NCI-H226 (cell line): ENCODE measurements around the gene SMAD3.

Source experiments
- DNase-seq: peaks from one replicate; pipeline ENCODE4 v3.0.0-alpha.2; 2015

The SMAD3 gene

DNA sequence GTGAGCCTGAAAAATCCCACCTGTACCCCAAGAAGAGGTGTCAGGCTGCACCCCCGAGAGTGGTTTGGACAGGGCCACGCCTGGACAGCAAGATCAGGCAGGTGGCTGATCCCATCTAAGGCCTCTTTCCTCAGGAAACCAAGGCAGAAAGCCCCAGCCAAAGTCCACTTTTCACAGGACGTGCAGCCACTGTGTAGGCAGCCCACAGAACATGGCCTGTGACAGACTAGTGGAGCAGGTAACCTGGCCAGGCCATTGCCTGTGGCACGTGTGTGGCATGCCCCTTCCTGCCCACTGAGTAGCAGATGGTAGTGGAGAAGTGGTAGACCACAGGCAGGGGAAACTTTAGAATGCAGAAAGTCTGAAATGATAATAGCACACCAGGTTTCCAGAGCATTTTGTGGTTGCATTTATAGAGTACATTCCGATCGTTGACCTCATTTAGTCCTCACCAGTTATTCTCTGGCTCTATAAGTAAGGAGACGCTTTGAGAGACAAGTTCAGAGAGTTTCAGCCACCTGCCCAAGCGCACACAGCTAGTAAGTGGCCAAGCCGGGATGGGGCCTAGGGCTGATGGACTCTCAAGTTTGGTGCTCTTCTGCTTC lies 120.3 kb downstream of the SMAD3 start:
- DNase-seq: no peak

DNA sequence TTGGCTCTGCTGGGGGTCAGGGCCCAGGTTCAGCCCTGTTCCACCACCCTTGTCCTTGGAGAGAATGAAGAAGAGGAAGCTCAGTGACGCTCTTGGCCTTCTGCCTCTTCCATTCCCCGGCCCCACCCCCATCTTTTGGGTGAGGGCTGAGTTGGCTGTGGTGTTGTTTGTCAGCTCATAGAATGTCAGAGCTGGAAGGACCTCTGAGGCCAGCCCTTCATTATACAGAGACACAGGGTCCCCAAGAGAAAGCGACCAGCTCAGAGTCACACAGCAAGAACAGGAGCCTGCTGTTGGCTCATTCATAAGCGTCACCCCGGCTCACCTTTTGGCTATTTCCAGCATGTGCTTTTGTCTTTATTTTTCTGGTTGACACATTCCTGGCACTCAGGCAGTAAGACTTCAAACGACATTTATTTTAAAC lies 120.8 kb downstream of the SMAD3 start:
- no peak for DNase-seq

DNA sequence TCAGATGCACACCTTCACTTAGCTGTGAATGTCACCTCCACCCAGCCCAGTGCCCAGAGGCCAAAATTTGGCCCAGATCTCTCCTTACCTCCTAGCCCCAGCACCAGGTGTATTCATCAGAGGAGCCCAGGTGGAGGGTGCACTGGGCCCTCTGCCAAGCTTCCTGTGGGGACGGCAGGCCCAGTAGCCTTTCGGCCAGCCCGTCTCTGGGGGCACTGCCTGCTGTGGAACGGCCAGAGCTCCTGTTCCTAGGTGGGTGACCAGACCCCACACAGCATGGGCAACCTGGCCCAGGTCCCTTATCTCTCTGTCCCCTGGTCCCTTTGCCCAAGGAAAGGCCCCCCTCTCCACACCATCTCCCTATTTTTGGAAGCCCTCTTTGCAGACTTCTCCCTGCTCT lies 121.3 kb downstream of the SMAD3 start:
- DNase-seq: no peak

DNA sequence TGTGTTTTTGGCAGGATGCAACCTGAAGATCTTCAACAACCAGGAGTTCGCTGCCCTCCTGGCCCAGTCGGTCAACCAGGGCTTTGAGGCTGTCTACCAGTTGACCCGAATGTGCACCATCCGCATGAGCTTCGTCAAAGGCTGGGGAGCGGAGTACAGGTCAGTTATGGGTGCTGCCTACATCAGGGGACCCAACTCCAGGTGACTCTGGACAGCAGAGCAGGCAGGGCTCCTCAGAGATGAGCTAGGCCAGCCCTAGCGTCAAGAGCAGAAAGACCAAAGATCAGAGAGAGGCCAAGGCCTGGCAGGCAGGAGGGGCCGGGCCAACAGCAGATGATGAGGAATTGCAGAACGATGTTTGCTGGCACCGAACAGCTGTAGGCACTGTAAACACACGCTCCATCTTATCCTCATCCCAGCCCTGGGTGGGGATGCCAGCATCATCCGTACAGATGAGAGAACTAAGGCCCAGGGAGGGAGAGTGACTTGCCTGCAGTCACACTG lies 122.0 kb downstream of the SMAD3 start:
- no peak for DNase-seq

DNA sequence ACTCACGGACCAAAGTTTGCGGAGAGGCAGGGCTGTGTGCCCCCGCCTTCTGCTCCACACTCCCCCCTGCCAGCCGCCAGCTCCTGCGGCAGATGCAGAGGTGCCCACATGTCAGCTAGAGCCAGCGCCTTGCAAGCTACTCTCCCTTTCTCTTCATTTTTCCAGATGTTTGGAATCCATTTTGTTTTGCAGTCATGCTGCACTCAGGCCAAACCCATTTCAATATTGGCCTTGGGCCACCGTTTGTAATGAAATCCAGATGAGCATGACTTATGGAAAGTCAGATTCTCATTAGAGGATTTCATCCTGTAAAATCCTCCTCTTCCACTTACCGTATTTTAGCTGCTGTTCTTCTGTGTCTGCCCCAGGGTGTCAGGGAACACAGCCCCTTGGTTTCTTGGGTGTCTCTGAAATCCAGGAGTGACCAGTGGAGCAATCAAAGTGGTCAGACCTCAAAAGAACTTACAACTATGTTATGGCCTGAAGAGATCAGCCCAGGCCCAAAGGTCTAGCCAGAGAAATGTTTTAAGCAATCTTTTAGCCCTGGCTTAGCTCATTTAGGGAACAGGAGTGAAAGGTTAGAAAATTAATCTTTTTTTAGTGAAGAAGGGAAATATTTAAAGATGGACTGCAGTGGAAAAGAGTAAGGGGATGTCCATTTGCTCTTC lies 123.3 kb downstream of the SMAD3 start:
- DNase-seq: no peak

DNA sequence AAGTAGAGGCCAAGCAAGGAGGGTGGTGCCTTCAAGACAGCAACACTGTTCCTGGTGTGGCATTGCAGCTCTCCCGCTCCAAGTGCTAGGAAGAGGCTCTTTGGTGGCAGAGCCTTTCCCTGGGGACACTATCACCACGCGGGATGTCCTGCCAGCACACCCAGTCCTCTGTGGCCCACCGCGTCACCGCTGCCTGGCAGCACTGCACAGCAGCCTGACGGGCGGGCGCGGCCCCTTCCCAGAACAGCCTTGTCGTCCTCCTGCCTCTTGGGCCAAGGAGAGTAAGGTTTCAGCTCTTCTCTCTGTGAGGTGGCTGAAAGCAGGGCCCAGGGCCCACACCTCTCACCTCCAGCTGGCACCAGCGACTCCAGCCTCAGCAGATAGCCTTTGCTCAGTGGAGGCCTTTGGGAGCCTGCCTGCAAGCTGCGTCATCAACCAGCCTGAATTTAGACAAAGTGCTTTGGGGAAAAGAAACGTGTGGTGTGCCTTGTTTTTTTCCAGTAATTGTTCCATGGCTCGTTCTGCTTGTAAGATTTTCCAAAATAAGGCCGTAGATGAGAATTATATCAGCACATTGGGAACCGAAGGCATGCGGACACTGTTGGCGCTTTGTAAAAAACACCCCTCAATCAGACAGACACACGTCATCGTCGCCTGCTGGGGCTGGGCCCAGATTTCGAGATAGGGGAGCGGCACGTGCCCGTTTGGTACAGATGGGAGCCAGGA lies 124.1 kb downstream of the SMAD3 start:
- no peak for DNase-seq

DNA sequence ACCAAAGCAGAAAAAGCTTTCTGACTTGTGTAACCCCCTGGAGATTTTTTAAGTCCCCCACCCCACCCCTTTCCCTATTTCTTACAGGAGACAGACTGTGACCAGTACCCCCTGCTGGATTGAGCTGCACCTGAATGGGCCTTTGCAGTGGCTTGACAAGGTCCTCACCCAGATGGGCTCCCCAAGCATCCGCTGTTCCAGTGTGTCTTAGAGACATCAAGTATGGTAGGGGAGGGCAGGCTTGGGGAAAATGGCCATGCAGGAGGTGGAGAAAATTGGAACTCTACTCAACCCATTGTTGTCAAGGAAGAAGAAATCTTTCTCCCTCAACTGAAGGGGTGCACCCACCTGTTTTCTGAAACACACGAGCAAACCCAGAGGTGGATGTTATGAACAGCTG lies 124.9 kb downstream of the SMAD3 start:
- no peak for DNase-seq

DNA sequence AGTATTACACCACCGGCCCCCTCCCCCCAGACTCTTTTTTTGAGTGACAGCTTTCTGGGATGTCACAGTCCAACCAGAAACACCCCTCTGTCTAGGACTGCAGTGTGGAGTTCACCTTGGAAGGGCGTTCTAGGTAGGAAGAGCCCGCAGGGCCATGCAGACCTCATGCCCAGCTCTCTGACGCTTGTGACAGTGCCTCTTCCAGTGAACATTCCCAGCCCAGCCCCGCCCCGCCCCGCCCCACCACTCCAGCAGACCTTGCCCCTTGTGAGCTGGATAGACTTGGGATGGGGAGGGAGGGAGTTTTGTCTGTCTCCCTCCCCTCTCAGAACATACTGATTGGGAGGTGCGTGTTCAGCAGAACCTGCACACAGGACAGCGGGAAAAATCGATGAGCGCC lies 125.4 kb downstream of the SMAD3 start:
- no peak for DNase-seq

DNA sequence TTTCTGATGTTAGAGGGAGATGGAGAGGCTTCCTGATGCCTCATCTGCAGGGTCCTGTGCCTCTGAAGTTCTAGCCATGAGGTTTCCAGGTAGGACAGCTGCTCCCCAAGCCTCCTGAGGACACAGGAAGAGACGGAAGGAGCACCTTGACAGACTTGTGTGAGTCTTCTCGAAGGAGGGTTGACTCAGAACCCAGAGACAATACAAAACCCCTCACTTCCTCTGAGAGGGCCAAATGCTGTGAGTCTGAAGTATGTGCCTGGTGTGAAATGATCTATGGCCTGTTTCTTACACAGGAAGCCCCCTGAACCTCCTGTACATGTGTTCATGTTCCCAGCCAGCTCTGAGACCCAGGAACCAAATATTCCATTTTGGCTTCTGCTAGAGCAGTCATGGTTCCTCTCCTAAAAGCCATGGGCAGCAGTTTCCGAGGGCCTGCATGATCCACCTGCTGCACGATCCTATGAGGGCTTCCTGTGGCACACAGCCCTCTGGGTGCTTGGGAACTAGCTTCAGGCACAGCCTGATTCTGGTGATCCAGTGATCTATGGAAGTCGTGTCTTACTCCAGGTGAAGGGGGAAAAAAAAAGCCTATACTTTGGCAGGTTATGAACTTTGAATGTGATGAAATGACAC lies 126.9 kb downstream of the SMAD3 start:
- DNase-seq: no peak

DNA sequence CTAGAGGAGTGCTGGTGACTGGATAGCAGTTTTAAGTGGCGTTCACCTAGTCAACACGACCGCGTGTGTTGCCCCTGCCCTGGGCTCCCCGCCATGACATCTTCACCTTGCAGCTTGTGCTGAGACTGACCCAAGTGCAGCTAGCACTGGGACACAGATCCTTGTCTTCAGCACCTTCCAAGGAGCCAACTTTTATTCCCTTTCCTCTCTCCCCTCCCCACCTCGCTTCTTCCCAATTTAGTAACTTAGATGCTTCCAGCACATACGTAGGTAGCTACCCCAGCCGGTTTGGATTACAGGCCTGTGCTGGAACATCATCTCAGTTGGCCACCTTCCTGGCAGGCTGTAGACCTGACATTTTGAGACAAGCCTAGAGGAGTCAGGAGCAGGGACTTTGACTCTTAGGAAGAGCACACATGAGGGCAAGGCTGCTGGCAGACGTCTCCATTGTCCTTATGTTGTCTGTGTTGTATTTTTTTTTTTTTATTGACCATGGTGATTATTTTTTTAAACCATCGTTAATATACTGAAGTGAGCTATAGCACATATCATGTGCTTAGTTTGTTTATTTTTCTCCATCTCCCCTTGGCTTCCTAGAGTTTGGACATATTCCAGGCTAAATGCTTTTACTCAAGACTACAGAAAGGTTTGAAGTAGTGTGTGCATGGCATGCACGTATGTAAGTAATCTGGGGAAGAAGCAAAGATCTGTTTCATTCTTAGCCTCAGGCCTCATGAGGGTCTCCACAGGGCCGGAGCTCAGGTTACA lies 128.0 kb downstream of the SMAD3 start:
- DNase-seq: no peak

DNA sequence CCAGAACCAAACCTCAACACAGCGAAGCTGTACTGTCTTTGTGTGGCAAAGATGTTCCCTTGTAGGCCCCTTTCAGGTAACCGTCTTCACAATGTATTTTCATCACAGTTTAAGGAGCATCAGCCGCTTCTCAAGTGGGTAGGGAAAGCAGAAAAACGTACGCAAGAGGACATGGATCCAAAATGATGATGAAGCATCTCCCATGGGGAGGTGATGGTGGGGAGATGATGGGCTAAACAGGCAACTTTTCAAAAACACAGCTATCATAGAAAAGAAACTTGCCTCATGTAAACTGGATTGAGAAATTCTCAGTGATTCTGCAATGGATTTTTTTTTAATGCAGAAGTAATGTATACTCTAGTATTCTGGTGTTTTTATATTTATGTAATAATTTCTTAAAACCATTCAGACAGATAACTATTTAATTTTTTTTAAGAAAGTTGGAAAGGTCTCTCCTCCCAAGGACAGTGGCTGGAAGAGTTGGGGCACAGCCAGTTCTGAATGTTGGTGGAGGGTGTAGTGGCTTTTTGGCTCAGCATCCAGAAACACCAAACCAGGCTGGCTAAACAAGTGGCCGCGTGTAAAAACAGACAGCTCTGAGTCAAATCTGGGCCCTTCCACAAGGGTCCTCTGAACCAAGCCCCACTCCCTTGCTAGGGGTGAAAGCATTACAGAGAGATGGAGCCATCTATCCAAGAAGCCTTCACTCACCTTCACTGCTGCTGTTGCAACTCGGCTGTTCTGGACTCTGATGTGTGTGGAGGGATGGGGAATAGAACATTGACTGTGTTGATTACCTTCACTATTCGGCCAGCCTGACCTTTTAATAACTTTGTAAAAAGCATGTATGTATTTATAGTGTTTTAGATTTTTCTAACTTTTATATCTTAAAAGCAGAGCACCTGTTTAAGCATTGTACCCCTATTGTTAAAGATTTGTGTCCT lies 129.0 kb downstream of the SMAD3 start:
- DNase-seq: no peak

DNA sequence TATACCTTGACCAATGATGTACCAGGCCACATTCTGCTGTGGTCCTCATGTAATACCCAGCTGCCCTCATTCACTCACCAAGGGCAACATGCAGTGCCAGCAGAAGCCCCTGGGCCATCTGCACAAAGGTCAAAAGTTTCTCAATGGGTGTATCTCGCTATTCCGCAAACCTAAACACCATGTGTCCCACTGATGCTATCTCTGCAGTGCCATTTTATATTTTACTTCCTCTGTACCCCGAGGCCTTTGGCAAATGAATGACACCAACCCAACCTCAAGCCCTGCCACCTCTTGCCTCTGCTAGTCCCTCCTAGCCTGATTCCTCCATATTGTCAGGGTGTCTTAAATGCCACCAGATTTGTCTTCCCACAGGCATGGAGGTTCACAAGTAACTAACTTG lies 129.9 kb downstream of the SMAD3 start:
- no peak for DNase-seq

DNA sequence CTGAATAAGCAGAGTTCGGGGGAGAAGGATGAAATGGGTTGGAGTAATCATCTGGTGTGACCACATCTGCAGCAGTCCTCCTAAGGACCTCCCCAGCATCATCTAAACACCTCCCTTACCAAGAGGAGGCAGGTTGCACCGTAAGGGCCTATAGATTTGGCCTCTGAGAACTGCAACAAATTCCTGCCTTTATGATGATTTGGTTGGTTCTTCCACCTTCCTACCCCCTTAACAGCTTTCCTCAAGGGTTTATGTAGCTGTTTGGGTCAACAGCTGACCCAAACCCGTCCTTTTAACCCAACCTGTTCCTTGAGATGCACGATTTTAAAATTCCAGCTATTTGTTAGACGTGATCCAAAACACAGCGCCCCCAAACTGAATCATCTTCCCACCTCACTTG lies 130.8 kb downstream of the SMAD3 start:
- no peak for DNase-seq

DNA sequence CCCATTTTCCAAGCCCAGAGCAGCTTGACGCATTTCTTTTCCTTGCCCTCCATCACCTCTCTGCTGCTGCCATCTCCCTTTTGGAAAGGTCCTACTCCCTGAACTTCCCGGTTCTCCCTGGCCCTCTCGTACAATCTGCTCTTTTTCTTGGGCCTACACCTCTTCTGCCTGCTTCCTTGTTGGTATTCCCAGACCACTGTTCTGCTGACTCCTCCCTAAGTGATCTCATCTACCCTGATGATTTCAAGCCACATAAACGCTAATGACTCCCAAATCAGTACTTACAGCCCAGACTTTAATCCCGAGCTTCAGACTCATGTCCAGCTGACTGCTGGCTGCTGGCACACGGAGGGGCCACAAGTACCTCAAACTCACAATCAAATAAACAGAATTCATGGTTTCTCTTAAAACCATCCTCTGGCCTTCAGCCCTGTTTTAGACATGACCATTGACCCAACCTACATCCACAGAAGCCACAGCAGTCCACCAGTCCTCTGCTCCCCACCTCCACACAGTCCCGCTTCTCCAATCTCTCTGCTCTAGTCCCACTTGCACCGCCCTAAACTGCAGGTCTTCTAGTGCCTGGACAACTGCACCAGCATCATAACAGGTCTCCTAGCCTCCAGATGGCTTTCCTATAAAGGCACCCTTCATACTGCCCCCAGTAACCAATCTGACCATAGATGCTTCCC lies 131.4 kb downstream of the SMAD3 start:
- DNase-seq: peak; percentile 80

DNA sequence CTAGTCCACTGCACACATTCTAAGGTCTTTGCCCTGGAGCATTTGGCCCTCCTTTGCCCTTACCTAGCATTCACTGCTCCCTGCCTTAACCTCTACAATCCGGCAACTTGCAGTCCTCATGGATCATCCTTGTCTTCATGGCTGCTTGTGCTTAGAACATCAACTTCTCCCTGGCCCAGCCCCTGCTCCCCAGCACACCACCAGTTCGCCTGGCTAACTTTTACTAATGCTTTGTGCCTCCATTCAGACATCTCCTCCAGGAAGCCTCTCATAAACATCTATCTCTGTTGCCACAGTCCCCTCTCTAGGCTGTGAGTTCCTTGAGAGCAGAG lies 131.9 kb downstream of the SMAD3 start:
- no peak for DNase-seq

DNA sequence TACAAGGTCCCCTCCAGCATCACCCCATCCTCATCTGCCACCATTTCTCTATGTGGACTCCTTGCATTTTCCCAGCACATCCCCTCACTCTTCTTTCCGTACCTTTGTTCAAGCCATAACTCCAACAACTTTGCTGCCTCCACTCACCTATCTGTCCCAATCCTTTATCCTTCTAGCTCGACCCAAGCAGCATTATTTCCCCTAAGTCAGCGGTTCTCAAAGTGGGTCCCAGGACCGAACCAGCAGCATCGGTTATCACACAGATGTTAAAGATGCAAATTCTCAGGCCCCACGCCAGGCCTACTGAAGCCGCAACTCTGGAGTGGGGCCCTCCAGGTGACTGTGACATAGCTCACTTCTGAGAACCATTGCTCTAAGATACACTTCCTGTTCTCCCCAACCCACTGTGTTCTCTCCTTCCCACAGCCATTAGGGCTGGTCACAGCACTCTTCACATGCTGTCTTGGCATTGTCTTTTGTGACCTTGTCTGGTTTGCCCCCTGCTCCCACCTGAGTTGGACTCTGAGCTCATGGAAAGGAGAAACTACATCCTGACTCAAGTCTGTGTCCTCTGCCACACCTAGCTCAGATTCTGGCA lies 132.9 kb downstream of the SMAD3 start:
- DNase-seq: no peak

DNA sequence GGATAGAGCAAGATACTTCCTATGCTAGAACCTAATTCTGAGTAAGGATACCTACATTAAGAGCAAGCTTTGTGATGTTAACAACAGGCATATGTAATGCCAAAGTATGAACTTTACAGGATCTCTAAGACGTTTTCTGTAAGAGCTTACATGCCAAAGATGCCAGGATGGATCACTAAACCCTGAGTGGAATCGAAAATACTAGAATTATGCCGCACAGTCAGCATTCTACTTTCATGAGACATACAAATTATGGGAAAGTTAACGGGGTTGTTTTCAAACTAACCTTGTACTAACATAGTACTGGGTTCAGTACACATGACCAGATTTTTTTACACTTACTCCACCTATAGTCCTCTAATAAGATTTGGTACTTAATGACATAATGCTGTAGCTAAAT lies 134.0 kb downstream of the SMAD3 start:
- DNase-seq: no peak

DNA sequence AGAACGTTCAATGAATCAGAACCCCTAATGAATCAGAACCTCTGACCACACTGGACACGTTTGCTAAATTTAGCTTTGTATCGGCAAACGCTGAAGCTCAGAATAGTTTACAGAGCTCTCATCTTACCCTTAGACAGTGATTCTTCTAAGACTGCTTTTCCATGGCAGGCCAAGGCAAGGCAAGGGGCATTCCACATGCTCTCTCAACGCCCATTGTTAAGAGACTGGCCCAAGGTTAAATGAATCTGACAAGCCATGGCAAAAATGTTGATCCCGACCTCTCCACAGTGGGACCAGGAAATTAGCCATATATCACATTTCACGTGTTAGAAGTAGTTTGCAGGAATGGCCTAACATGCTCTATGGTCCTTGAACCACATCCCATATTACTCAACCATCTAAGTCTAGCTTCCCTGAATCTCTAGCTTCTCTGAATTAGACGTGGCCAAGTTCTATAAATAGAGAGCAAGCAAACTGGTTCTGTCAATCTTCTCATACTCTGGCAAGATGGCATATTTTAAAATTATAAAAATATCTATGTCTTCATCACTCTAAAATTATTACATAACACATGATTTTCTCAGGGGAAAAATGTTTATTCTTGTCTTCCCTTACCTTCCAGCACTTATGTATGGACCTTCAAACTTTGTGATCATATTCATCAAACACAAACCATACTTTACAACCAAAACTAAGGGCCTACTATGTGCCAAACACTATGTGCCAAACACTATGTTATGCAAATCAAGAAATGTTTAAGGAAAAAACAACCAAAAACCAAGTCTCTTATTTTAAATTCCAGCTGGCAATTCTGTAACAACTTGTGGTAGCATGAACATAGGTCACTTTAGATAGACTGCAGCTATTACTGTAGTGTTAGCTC lies 134.7 kb downstream of the SMAD3 start:
- DNase-seq: no peak

DNA sequence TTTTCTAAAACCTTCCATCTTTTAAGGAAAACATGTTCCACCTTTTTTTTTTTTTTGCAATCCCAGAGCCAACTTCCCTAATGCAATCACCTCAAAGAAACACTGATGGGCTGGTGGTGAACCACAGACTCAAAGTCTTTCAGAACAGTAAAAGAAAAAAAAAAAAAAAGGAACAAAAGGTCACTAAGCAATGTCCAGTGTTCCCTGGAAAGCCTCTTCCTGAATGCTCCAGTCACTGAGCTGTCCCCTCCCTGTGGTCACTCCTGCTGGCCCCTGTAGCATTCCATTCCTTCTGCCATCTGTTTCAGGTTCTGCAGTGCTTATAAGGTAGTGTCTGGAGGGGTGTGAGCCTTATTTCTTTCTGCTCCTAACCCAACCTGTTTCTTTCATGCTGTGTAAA lies 135.7 kb downstream of the SMAD3 start:
- no peak for DNase-seq

DNA sequence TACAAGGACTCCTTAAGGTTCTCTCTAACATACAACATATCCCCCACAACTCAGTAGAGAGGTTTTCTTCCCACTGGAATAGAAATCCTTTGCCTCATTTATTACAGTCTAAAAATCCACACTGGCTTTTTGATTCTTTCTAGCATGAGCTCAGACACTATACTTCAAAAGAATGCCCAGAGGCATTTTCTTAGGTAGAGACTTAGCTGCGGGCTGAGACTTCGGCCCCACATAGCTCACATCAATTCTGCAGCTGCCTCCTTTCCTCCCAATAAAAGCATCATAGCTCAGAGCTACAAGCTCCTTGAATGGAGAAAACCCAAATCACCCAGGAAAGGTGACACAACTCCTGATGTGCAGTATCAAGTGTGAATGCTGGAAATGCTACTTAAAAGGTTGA lies 136.7 kb downstream of the SMAD3 start:
- no peak for DNase-seq
